SK-N-SH (cell line): ENCODE measurements around the gene TXNDC2. TPM values are rescaled to one million over a fixed set of nuclear protein-coding genes. Genes with fewer than 3 reads are reported as not detected.

Source experiments
- CTCF ChIA-PET: fragments of 300-600, 350-600 bp; formaldehyde crosslinking; extraction: SDS; loops from one replicate; lab custom pipeline; 2021; lab: Yijun Ruan, JAX
- POLR2A ChIA-PET: fragments of 350-600 bp; sonication (Branson Sonifier 250); formaldehyde crosslinking; extraction: SDS; loops from one replicate; lab custom pipeline; 2020; ENCODE audit warnings: antibody characterized with exemption, inconsistent platforms; lab: Yijun Ruan, JAX
- DNase-seq: peaks from one replicate; pipeline ENCODE4 v3.0.0; 2012
- H2AFZ ChIP-seq: fragments of 200-600 bp; sonication (generic); 2 replicates; pipeline ENCODE4 v1.8.1; 2016; ENCODE audit warnings: antibody characterized with exemption, mild to moderate bottlenecking, low read depth
- H3F3A ChIP-seq: fragments of 200-600 bp; sonication (generic); replicated peaks from 2 replicates; pipeline ENCODE3; 2016; ENCODE audit warnings: antibody characterized with exemption, mild to moderate bottlenecking; ENCODE audit not compliant: insufficient read depth
- H3K27ac ChIP-seq, 2 experiments: fragments of 200-500 bp in 1 of 2; fragments of 200-600 bp in 1 of 2; sonication (Bioruptor generic) in 1 of 2; sonication (generic), shearing (Covaris generic) in 1 of 2; 2 replicates each; pipeline versions ENCODE4 v1.5.1 to v1.6.1; 2014 to 2016; ENCODE audit warnings: low read depth in 2 of 2, inconsistent platforms in 1 of 2, low read length in 1 of 2, mild to moderate bottlenecking in 1 of 2, mixed read lengths in 1 of 2
- H3K27me3 ChIP-seq: fragments of 200-600 bp; sonication (generic), shearing (Covaris generic); 2 replicates; pipeline ENCODE4 v1.6.1; 2016; ENCODE audit warnings: mixed run types; ENCODE audit not compliant: insufficient read depth
- H3K36me3 ChIP-seq, 2 experiments: fragments of 200-500 bp in 1 of 2; fragments of 200-600 bp in 1 of 2; sonication (Bioruptor generic) in 1 of 2; sonication (generic) in 1 of 2; replicated peaks in 1 of 2; 2 replicates each; pipeline versions ENCODE3 to v1.5.1; 2014 to 2016; ENCODE audit warnings: low read length in 1 of 2, mild to moderate bottlenecking in 1 of 2; ENCODE audit not compliant: insufficient read depth in 2 of 2, control insufficient read depth in 1 of 2
- H3K4me1 ChIP-seq, 2 experiments: fragments of 200-500 bp in 1 of 2; fragments of 200-600 bp in 1 of 2; sonication (Bioruptor generic) in 1 of 2; sonication (generic), shearing (Covaris generic) in 1 of 2; 2 replicates each; pipeline versions ENCODE4 v1.5.1 to v1.6.1; 2014 to 2016; ENCODE audit warnings: low read depth in 1 of 2, low read length in 1 of 2, mixed run types in 1 of 2; ENCODE audit not compliant: insufficient read depth in 2 of 2, control insufficient read depth in 1 of 2
- H3K4me2 ChIP-seq: fragments of 200-600 bp; sonication (generic), shearing (Covaris generic); 2 replicates; pipeline ENCODE4 v1.6.1; 2017; ENCODE audit warnings: mixed run types
- H3K4me3 ChIP-seq, 2 experiments: fragments of 200-500 bp in 1 of 2; fragments of 200-600 bp in 1 of 2; sonication (Bioruptor generic) in 1 of 2; sonication (generic), shearing (Covaris generic) in 1 of 2; 2 replicates each; pipeline versions ENCODE4 v1.5.1 to v1.8.1; 2014 to 2016; ENCODE audit warnings: low read depth in 2 of 2, inconsistent platforms in 1 of 2, low read length in 1 of 2, mild to moderate bottlenecking in 1 of 2, mixed read lengths in 1 of 2, moderate library complexity in 1 of 2
- H3K79me2 ChIP-seq: fragments of 200-600 bp; sonication (generic); 2 replicates; pipeline ENCODE4 v1.8.1; 2017; ENCODE audit warnings: mild to moderate bottlenecking; ENCODE audit not compliant: insufficient read depth
- H3K9ac ChIP-seq: fragments of 200-600 bp; sonication (generic); 2 replicates; pipeline ENCODE4 v1.6.1; 2017; ENCODE audit warnings: mixed run types
- H3K9me2 ChIP-seq: fragments of 200-600 bp; sonication (generic); 2 replicates; pipeline ENCODE4 v1.6.1; 2017; ENCODE audit warnings: mixed run types
- H3K9me3 ChIP-seq: fragments of 200-600 bp; sonication (generic); 2 replicates; pipeline ENCODE4 v1.6.1; 2017; ENCODE audit warnings: mixed run types, mild to moderate bottlenecking, moderate library complexity
- H4K20me1 ChIP-seq: fragments of 200-600 bp; sonication (generic); 2 replicates; pipeline ENCODE4 v1.6.1; 2017; ENCODE audit warnings: mild to moderate bottlenecking, mixed run types; ENCODE audit not compliant: insufficient read depth
- CHD2 ChIP-seq: fragments of 150-350 bp; IDR thresholded peaks from 2 replicates; pipeline ENCODE4 v1.6.1; 2018; ENCODE audit warnings: low read length; ENCODE audit not compliant: partially characterized antibody
- EP300 ChIP-seq, 2 experiments: IDR thresholded peaks; 2 replicates each; pipeline versions ENCODE4 v1.4.0 to v1.6.1; 2012; ENCODE audit warnings: borderline replicate concordance in 1 of 2, low read depth in 1 of 2, low read length in 1 of 2
- EZH2phosphoT487 ChIP-seq: fragments of 200-600 bp; sonication (generic); IDR thresholded peaks from 2 replicates; pipeline ENCODE4 v1.6.1; 2017; ENCODE audit warnings: low read depth, mixed run types, mild to moderate bottlenecking, antibody characterized with exemption, moderate library complexity, borderline replicate concordance
- FOSL2 ChIP-seq: IDR thresholded peaks from 2 replicates; pipeline ENCODE4 v1.4.0; 2012; ENCODE audit warnings: low read depth, mild to moderate bottlenecking, moderate library complexity, borderline replicate concordance
- FOXJ3 ChIP-seq: sonication (generic); formaldehyde crosslinking; IDR thresholded peaks from 2 replicates; pipeline ENCODE4 v1.5.1; 2020; ENCODE audit warnings: mild to moderate bottlenecking, missing genetic modification reagents
- FOXM1 ChIP-seq: IDR thresholded peaks from 2 replicates; pipeline ENCODE4 v1.4.0; 2012; ENCODE audit warnings: low read depth, mild to moderate bottlenecking
- GATA2 ChIP-seq: sonication (generic); formaldehyde crosslinking; IDR thresholded peaks from 2 replicates; pipeline ENCODE4 v1.5.0; 2020; ENCODE audit warnings: mild to moderate bottlenecking, missing genetic modification reagents
- JUND ChIP-seq: IDR thresholded peaks from 2 replicates; pipeline ENCODE4 v1.4.0; 2012
- MEF2A ChIP-seq: IDR thresholded peaks from 2 replicates; pipeline ENCODE4 v1.4.0; 2012; ENCODE audit warnings: low read depth, borderline replicate concordance
- MXI1 ChIP-seq: IDR thresholded peaks from 2 replicates; pipeline ENCODE4 v1.6.1; 2012; ENCODE audit warnings: mild to moderate bottlenecking, low read depth, low read length, improper control_type of control experiment
- NFIC ChIP-seq: IDR thresholded peaks from 2 replicates; pipeline ENCODE4 v1.4.0; 2012; ENCODE audit warnings: borderline replicate concordance
- POLR2AphosphoS5 ChIP-seq: IDR thresholded peaks from 2 replicates; pipeline ENCODE4 v1.6.1; 2012; ENCODE audit warnings: low read depth, low read length
- RAD21 ChIP-seq: IDR thresholded peaks from 2 replicates; pipeline ENCODE4 v1.6.1; 2012; ENCODE audit warnings: mild to moderate bottlenecking, low read length
- RCOR1 ChIP-seq: fragments of 150-350 bp; IDR thresholded peaks from 2 replicates; pipeline ENCODE4 v1.6.1; 2017; ENCODE audit warnings: antibody characterized with exemption, low read length
- RFX5 ChIP-seq: IDR thresholded peaks from 2 replicates; pipeline ENCODE4 v1.6.1; 2012; ENCODE audit warnings: mild to moderate bottlenecking, improper control_type of control experiment, low read length
- SMC3 ChIP-seq: IDR thresholded peaks from 2 replicates; pipeline ENCODE4 v1.6.1; 2012; ENCODE audit warnings: low read depth, low read length, improper control_type of control experiment
- WGBS: methylation state at CpG from one replicate; pipeline ENCODE4 v1.1.6; 2017; ENCODE audit warnings: low lambda C conversion rate; 5-methylcytosine and 5-hydroxymethylcytosine counted together
- polyA plus RNA-seq, 3 experiments: library from polyadenylated mRNA; depleted of rRNA; stranded (reverse); fragments of >200 nt; gene quantifications; 2 replicates each; pipeline ENCODE4 v1.2.3, GENCODE V29; 2012
- TF ChIP-seq, protein P1 (sequence below): fragments of 150-350 bp; IDR thresholded peaks from 2 replicates; pipeline ENCODE4 v1.6.1; 2016; ENCODE audit warnings: mild to moderate bottlenecking, low read depth, low read length
- TF ChIP-seq, protein P2 (sequence below): IDR thresholded peaks from 2 replicates; pipeline ENCODE4 v1.4.0; 2012; ENCODE audit warnings: low read depth
- TF ChIP-seq, protein P3 (sequence below): IDR thresholded peaks from 2 replicates; pipeline ENCODE4 v1.4.0; 2012; ENCODE audit warnings: low read depth, borderline replicate concordance
- TF ChIP-seq, protein P4 (sequence below): fragments of 150-350 bp; IDR thresholded peaks from 2 replicates; pipeline ENCODE4 v1.6.1; 2017; ENCODE audit warnings: antibody characterized with exemption, low read length, low read depth, borderline replicate concordance

Gene TXNDC2
- polyA plus RNA-seq, 1 of the 3 experiments (the other 2 are of a cell fraction) = 0.07 TPM

GRCh38 chr18:9842448-9842847 lies 43.3 kb upstream of the TXNDC2 start:
- 98% methylated on average over 6 of the region's 6 CpGs for WGBS
- Histone ChIP-seq H3F3A (no peaks in the 10 kb centered on the region), H3K27ac (no peak overlapping the region), H2AFZ (no peak overlapping the region), H3K27me3 (no peaks in the 10 kb centered on the region), H3K79me2 (no peaks in the 10 kb centered on the region), H3K36me3 (no peaks in the 10 kb centered on the region), H3K9ac (no peak overlapping the region), H4K20me1 (no peaks in the 10 kb centered on the region), H3K9me2 (no peaks in the 10 kb centered on the region), H3K9me3 (no peaks in the 10 kb centered on the region), H3K4me2 (no peak overlapping the region), H3K4me3 (no peak overlapping the region), H3K4me1 (peaks cover 0 to 5% of the 10 kb centered on the region in 2 experiments; a peak in 1 of 4 replicates)
- TF ChIP-seq GATA2 (CRISPR knock-in tag) (no peak), MXI1 (no peak), EZH2phosphoT487 (no peak), FOXM1 (no peak), SMC3 (no peak), RAD21 (no peak), RFX5 (no peak), EP300 (IDR thresholded peaks at IDR 0.05; ENCODE audit: borderline replicate concordance in 1 of 2, low read depth in 1 of 2, low read length in 1 of 2) (no peak), FOXJ3 (no peak), RCOR1 (no peak), NFIC (no peak), POLR2AphosphoS5 (no peak), JUND (no peak)
- TF ChIP-seq, protein P1, sequence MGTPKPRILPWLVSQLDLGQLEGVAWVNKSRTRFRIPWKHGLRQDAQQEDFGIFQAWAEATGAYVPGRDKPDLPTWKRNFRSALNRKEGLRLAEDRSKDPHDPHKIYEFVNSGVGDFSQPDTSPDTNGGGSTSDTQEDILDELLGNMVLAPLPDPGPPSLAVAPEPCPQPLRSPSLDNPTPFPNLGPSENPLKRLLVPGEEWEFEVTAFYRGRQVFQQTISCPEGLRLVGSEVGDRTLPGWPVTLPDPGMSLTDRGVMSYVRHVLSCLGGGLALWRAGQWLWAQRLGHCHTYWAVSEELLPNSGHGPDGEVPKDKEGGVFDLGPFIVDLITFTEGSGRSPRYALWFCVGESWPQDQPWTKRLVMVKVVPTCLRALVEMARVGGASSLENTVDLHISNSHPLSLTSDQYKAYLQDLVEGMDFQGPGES = no peak
- TF ChIP-seq, protein P2, sequence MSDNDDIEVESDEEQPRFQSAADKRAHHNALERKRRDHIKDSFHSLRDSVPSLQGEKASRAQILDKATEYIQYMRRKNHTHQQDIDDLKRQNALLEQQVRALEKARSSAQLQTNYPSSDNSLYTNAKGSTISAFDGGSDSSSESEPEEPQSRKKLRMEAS = no peak
- TF ChIP-seq, protein P3, sequence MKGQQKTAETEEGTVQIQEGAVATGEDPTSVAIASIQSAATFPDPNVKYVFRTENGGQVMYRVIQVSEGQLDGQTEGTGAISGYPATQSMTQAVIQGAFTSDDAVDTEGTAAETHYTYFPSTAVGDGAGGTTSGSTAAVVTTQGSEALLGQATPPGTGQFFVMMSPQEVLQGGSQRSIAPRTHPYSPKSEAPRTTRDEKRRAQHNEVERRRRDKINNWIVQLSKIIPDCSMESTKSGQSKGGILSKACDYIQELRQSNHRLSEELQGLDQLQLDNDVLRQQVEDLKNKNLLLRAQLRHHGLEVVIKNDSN = no peak
- ChIA-PET POLR2A (no interaction called here), CTCF (no interaction called here)
- DNase-seq = no peak

DNA sequence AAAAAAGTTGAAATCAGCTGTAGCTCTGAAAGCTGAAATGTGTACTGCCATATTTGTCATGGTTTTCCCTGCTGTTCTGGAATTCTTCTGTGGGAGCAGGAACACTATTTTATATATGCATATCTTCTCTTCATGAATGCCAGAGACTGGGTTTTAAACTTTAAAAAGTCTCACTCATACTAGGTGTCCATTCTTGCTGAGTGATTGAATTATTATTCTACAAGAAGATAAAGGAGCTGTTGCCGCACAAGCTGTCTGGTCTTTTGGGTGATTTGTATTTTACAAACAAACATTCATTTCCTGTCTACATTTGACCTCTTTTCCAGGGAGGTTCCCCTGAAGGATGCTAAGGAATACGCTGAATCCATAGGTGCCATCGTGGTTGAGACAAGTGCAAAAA lies 40.5 kb upstream of the TXNDC2 start:
- Histone ChIP-seq H3F3A (no peaks in the 10 kb centered on the region), H3K4me1 (peaks cover 0 to 5% of the 10 kb centered on the region in 2 experiments; a peak in 1 of 4 replicates), H3K27me3 (no peaks in the 10 kb centered on the region), H3K9me2 (no peaks in the 10 kb centered on the region), H3K27ac (no peak overlapping the region), H2AFZ (no peak overlapping the region)
- WGBS = 95% methylated on average over 3 of the region's 3 CpGs
- DNase-seq = no peak
- TF ChIP-seq MEF2A = no peak
- TF ChIP-seq FOSL2 = no peak
- no peak for TF ChIP-seq FOXM1
- TF ChIP-seq POLR2AphosphoS5 = no peak
- no peak for TF ChIP-seq NFIC
- no peak for TF ChIP-seq SMC3
- TF ChIP-seq, protein P4, sequence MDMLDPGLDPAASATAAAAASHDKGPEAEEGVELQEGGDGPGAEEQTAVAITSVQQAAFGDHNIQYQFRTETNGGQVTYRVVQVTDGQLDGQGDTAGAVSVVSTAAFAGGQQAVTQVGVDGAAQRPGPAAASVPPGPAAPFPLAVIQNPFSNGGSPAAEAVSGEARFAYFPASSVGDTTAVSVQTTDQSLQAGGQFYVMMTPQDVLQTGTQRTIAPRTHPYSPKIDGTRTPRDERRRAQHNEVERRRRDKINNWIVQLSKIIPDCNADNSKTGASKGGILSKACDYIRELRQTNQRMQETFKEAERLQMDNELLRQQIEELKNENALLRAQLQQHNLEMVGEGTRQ = no peak
- TF ChIP-seq CHD2 = no peak
- TF ChIP-seq RFX5 = no peak
- no peak for TF ChIP-seq GATA2 (CRISPR knock-in tag)
- TF ChIP-seq, protein P2 = no peak
- TF ChIP-seq, all 33 proteins: peak for 0
- Histone ChIP-seq H3K9ac (no peak overlapping the region), H3K4me3 (no peak overlapping the region), H4K20me1 (no peaks in the 10 kb centered on the region), H3K4me2 (no peak overlapping the region), H3K79me2 (no peaks in the 10 kb centered on the region), H3K36me3 (no peaks in the 10 kb centered on the region), H3K9me3 (no peaks in the 10 kb centered on the region)
- ChIA-PET CTCF (interaction anchor here (1.3 kb wide), 1 partner anchor 24 kb away, joined by 5 read pairs; no protein-coding TSS in a partner anchor), POLR2A (interaction anchor here (1.6 kb wide), 1 partner anchor 14 kb away, joined by 3 read pairs; no protein-coding TSS in a partner anchor)
